Naive B cell (primary cell): Measurements from ENCODE around the gene CRX. TPM values are rescaled to one million over a fixed set of nuclear protein-coding genes. Genes with fewer than 3 reads are reported as not detected.
"Not testable (repeated sequence)": the region's sequence is repeated elsewhere in the genome, so short reads cannot be mapped to it uniquely, and the experiment has no call there.

Experiments used
- ATAC-seq, 2 donors: fragments of 150-1000 bp; cut with Tn5 transposase; 2 replicates each; pipeline ENCODE4 v1.10.0; 2021; ENCODE audit warnings: low read depth in 2 of 2, mild to moderate bottlenecking in 2 of 2, moderate library complexity in 2 of 2
- DNase-seq: peaks from one replicate; pipeline ENCODE4 v3.0.0; 2022
- H3K27ac Mint-ChIP-seq, 6 donors: one replicate each; pipeline ENCODE4 v1.8.0; 2020 to 2022; ENCODE audit warnings: mild to moderate bottlenecking in 6 of 6, mixed read lengths in 6 of 6, moderate library complexity in 5 of 6, inconsistent platforms in 2 of 6
- H3K27me3 Mint-ChIP-seq, 3 donors: one replicate each; pipeline ENCODE4 v1.8.0; 2021 to 2022; ENCODE audit warnings: mixed read lengths in 3 of 3, mild to moderate bottlenecking in 1 of 3
- H3K36me3 Mint-ChIP-seq, 2 donors: one replicate each; pipeline ENCODE4 v1.8.0; 2020 to 2022; ENCODE audit warnings: mixed read lengths in 2 of 2, inconsistent platforms in 1 of 2, mild to moderate bottlenecking in 1 of 2
- H3K4me1 Mint-ChIP-seq, 3 donors: one replicate each; pipeline ENCODE4 v1.8.0; 2020 to 2022; ENCODE audit warnings: mixed read lengths in 3 of 3, inconsistent platforms in 1 of 3, mild to moderate bottlenecking in 1 of 3, moderate library complexity in 1 of 3
- H3K4me3 Mint-ChIP-seq, 8 donors: one replicate each; pipeline ENCODE4 v1.8.0; 2020 to 2022; ENCODE audit warnings: mild to moderate bottlenecking in 8 of 8, mixed read lengths in 8 of 8, moderate library complexity in 8 of 8, inconsistent platforms in 2 of 8
- H3K9me3 Mint-ChIP-seq, 7 donors: one replicate each; pipeline ENCODE4 v1.8.0; 2020 to 2022; ENCODE audit warnings: mixed read lengths in 7 of 7, mild to moderate bottlenecking in 5 of 7, inconsistent platforms in 2 of 7, moderate library complexity in 1 of 7
- polyA plus RNA-seq, 6 donors: library from polyadenylated mRNA; unstranded; fragments of 300-500 nt; fragmentation: Illumina TruSeq; gene quantifications; one replicate each; pipeline ENCODE4 v1.2.3, GENCODE V29; 2021; ENCODE audit warnings: low read depth in 6 of 6

CRX gene
- polyA plus RNA-seq, 6 donors from 2014 or later, result not detected

DNA sequence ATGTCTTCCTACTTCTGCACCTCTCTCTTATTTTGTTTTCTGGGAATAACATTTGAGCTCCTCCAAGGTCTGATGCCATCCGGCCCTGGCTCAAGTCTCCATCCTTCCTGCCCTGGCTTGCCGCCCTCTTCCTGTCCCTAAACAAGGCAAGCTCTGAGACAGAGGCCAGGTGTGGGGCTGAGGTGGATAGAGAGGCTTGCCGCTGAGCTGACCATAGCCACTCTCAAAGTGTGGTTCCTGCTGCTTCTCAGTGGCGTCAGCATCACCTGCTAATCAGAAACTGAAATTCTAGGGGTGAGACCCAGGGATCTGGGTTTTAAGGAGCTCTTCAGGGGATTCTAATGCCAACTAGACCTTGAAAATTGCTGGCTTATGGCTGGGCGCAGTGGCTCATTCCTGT, 31.3 kb downstream of the CRX start:
- H3K27ac Mint-ChIP-seq, result no peak overlapping the region
- H3K27me3 Mint-ChIP-seq, result peaks cover 21 to 67% (median 42%) of the 10 kb centered on the region in 3 donors
- ATAC-seq (no peak), DNase-seq (no peak)
- peak overlapping the region in 1 of 8 donors; percentile 56 for H3K4me3 Mint-ChIP-seq
- peaks cover 0 to 9% (median 0%) of the 10 kb centered on the region in 3 donors for H3K4me1 Mint-ChIP-seq
- peaks cover 0 to 16% of the 10 kb centered on the region in 2 donors for H3K36me3 Mint-ChIP-seq
- H3K9me3 Mint-ChIP-seq, result peaks cover 0 to 3% (median 0%) of the 10 kb centered on the region in 7 donors

DNA sequence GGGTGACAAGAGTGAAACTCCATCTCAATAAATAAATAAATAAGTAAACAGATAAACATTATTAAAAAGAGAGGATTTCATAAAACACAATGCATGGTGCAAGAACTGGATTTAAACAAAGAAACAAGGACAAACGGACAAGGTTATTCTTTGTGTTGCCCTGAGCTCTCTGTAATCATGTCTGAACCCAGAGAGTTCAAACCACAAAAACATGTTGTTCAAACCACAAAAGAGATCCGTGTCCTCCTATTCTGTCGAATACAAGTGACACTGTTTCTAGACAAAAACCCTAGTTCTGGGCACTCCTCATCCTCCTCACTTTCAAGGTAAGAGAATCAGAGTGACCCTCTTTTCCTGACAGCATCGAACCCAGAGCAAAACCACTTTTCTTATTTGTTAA, 32.7 kb downstream of the CRX start:
- Mint-ChIP-seq H3K9me3 (peaks cover 0 to 3% (median 0%) of the 10 kb centered on the region in 7 donors), H3K27ac (no peak overlapping the region), H3K4me3 (no peak overlapping the region), H3K27me3 (peaks cover 19 to 61% (median 34%) of the 10 kb centered on the region in 3 donors), H3K36me3 (peaks cover 0 to 9% of the 10 kb centered on the region in 2 donors), H3K4me1 (peaks cover 0 to 1% (median 0%) of the 10 kb centered on the region in 3 donors)
- no peak for ATAC-seq
- no peak for DNase-seq

DNA sequence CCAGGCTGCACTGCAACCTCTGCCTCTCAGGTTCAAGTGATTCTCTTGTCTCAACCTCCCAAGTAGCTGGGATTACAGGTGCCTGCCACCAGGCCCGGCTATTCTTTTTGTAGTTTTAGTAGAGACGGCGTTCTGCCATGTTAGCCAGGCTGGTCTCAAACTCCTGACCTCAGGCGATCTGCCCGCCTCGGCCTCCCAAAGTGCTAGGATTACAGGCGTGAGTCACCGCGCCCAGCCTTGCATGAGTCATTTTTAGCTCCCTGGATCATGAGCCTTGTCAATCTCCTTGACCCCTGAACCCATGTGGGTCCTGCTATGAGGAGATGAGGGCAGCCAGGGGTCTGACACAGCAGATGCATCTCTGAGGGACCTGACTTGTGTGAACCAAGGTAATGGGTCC, 36.5 kb downstream of the CRX start:
- peaks cover 18 to 49% (median 28%) of the 10 kb centered on the region in 3 donors for H3K27me3 Mint-ChIP-seq
- not testable (repeated sequence) for H3K36me3 Mint-ChIP-seq, H3K9me3 Mint-ChIP-seq, DNase-seq, H3K4me3 Mint-ChIP-seq, H3K4me1 Mint-ChIP-seq, H3K27ac Mint-ChIP-seq, ATAC-seq

DNA sequence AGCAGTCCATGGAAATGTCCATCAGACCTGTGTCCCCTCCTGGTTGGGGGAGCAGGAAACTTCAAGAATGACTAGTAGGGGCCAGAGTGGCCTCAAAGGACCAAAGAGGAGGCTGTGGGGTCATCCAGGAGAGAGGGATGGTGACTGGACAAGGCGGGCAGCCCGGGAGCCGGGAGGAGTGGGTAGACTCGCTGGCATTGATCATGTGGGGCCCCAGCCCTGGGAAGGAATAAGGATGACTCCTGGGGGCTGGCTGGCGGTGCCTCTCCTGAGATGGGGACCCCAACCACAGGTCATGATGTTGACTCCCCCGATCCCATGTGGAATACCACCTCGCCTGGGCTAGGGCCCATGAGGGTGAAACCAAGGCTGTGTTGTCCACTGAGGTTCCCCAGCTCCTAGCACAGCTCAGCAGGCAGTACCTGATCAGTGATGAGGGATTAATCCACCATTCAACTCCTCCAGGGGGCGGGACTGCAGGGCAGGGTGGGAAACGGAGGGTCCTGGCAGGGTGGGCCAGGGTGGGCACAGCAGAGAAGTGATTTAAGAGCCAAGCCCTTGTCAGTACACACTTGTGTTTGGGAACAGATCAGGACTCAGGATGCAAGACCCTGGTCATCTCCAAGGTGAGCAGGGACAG, 37.0 kb downstream of the CRX start, which contains the start of gene TPRX2:
TSS of gene TPRX2 (plus strand) at position 590 of the 640 bp plus-strand sequence. CDS start at position 602, 12 bp downstream.
- not testable (repeated sequence) for H3K27ac Mint-ChIP-seq, H3K4me1 Mint-ChIP-seq, DNase-seq, H3K4me3 Mint-ChIP-seq, H3K36me3 Mint-ChIP-seq, H3K9me3 Mint-ChIP-seq, ATAC-seq
- peaks cover 18 to 49% (median 28%) of the 10 kb centered on the region in 3 donors for H3K27me3 Mint-ChIP-seq

DNA sequence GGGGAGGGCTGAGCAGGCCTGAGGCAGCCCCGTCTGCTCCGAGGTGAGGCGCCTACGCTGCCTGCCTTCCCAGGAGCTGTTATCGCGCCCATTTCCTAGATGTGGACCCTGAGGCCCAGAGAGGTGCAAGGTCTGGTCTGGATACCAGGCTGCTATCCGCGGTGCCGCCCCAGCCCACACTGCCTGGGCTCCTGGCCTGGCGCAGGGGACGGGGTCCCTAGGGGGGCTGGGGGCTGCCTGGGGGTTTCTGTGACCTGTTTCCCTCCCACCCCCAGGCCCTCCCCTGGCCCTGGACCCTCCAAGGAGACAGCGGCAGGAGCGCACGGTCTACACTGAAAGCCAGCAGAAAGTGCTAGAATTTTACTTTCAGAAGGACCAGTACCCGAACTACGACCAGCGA, 38.1 kb downstream of the CRX start:
- H3K36me3 Mint-ChIP-seq, DNase-seq, H3K4me3 Mint-ChIP-seq, H3K4me1 Mint-ChIP-seq, ATAC-seq, H3K9me3 Mint-ChIP-seq, H3K27ac Mint-ChIP-seq: not testable (repeated sequence)
- H3K27me3 Mint-ChIP-seq, result peaks cover 18 to 48% (median 28%) of the 10 kb centered on the region in 3 donors

DNA sequence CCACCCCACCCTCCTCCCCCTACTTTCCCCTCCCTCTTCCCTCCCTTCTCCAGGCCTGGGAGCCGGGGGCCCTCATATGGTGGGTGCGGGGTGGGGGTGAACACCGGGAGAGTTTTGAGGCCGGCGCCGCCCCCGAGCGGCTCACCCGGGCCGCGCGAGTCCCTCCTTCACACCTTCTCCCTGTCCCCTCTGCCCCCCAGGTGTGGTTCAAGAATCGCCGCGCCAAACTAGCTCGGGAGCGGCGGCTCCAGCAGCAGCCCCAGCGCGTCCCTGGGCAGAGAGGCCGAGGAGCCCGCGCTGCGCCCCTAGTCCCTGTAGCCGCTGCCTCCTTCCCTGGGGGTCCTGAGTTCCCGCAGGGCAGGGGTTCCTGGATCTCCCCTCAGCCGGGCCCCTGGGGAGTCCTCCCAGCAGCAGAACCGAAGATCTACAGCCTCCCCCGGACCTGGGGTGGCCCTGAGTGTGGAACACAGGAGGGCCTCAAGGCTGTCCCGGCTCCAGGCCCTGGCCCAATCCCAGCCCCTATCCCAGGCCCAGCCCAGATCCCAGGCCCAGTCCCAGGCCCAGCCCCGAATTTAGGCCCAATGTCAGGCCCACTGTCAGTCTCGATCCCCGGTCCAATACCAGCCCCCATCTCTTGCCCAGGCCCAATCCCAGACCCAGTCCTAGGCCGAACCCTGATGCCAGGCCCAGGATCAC, 39.0 kb downstream of the CRX start:
- peaks cover 0 to 8% of the 10 kb centered on the region in 2 donors for H3K36me3 Mint-ChIP-seq
- H3K9me3 Mint-ChIP-seq, result peaks cover 2 to 9% (median 7%) of the 10 kb centered on the region in 7 donors
- H3K27ac Mint-ChIP-seq, result no peak overlapping the region
- H3K4me3 Mint-ChIP-seq, result no peak overlapping the region
- peaks cover 0 to 4% (median 0%) of the 10 kb centered on the region in 3 donors for H3K4me1 Mint-ChIP-seq
- H3K27me3 Mint-ChIP-seq, result peaks cover 24 to 44% (median 35%) of the 10 kb centered on the region in 3 donors
- ATAC-seq (no peak), DNase-seq (no peak)

DNA sequence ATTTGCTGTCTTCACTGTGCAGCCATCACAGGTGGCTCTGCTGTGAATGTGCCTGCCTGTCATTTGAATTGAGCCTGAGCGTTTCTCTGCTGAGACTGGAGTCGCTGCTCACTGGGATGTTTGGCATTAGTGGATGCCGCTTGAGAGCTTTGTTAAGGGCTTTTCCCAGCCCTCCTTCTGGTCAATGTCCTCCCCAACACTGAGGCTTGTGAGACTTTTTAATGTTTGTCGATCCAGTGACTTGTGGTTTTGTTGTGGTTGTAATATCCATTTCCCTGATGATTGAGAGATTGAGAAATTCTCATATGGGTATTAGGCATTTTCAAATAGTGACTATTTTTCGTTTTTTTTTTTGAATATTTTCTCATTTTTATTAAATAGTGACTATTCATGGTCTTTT, 39.9 kb downstream of the CRX start:
- peaks cover 0 to 8% of the 10 kb centered on the region in 2 donors for H3K36me3 Mint-ChIP-seq
- ATAC-seq (no peak), DNase-seq (no peak)
- peak overlapping the region in 1 of 8 donors; percentile 19 for H3K4me3 Mint-ChIP-seq
- H3K27me3 Mint-ChIP-seq, result peaks cover 24 to 43% (median 35%) of the 10 kb centered on the region in 3 donors
- no peak overlapping the region for H3K27ac Mint-ChIP-seq
- H3K4me1 Mint-ChIP-seq, result peaks cover 0 to 4% (median 0%) of the 10 kb centered on the region in 3 donors
- H3K9me3 Mint-ChIP-seq, result peaks cover 2 to 9% (median 7%) of the 10 kb centered on the region in 7 donors

DNA sequence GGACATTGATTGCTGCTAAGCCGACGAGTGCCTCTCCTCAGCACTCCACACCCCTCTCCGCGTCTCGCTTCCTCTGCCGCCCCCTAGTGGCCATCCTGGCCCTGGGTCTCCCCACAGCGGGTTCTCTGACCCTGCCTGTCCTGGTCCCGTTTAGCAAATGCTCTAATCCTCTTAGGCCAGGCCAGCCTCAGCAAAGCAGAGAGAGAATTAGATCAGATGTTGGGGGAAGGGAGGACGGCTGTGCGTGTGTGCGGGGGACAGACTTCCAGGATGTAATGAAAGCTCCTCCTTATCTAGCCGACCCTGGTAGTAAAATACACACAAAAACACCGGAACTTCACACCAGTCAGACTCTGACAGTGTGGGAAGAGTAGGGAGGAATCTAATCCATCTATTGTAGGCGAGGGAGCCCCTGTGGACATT, 41.8 kb downstream of the CRX start:
- ATAC-seq, result peak; percentile 69 to 77
- Mint-ChIP-seq H3K4me1 (peaks cover 0 to 4% (median 0%) of the 10 kb centered on the region in 3 donors), H3K27me3 (peaks cover 18 to 36% (median 31%) of the 10 kb centered on the region in 3 donors), H3K4me3 (no peak overlapping the region), H3K36me3 (peaks cover 0 to 8% of the 10 kb centered on the region in 2 donors), H3K9me3 (peaks cover 2 to 9% (median 7%) of the 10 kb centered on the region in 7 donors), H3K27ac (no peak overlapping the region)
- peak; percentile 41 for DNase-seq

DNA sequence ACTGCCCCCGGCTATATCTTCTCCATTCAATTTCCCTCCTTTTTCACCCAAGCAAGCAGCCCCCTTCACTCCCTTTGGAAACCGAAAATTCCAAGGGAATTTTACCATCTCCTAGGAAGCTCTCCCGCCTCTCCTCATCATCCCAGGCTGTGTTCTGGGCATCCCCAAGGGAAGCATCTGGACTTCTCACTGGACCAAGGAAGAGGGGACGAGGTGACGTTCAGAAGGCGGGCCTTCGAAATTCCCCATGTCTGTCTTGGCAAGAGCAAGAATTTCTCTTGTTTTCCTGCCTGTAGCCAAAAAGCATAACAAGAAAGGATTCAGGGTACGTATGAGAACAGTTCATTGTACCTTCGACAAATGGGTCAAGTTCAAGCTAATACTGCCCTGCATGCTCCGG, 43.4 kb downstream of the CRX start:
- Mint-ChIP-seq H3K9me3 (peaks cover 2 to 9% (median 7%) of the 10 kb centered on the region in 7 donors), H3K4me3 (no peak overlapping the region), H3K27me3 (peaks cover 21 to 39% (median 28%) of the 10 kb centered on the region in 3 donors), H3K4me1 (peaks cover 0 to 8% (median 5%) of the 10 kb centered on the region in 3 donors), H3K27ac (peak overlapping the region in 2 of 6 donors; percentile 15 to 23), H3K36me3 (peaks cover 0 to 8% of the 10 kb centered on the region in 2 donors)
- DNase-seq (no peak), ATAC-seq (no peak)

DNA sequence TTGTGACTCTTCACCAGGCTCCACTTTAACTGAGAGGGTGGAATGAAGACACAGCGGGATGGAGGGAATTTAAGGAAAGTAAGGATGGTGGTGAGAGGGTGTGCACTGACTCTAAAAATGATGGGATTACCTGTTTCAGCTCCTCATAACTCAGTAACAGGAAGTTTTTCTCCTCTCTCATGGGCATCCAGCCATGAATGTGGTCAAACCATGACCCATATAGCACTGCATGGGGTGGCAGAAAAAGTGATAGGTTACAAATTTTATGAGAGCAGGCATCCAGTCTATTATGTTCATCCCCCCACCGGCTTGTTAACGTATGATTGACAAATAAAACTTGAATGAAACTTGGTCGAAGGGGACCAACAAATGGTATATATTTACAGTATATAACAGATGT, 57.2 kb downstream of the CRX start:
- ATAC-seq (no peak), DNase-seq (no peak)
- Mint-ChIP-seq H3K4me3 (peak overlapping the region in 1 of 8 donors; percentile 25), H3K36me3 (no peaks in the 10 kb centered on the region), H3K27ac (no peak overlapping the region), H3K9me3 (peaks cover 0 to 6% (median 4%) of the 10 kb centered on the region in 7 donors), H3K27me3 (peaks cover 16 to 41% (median 21%) of the 10 kb centered on the region in 3 donors), H3K4me1 (peaks cover 2 to 6% (median 3%) of the 10 kb centered on the region in 3 donors)

DNA sequence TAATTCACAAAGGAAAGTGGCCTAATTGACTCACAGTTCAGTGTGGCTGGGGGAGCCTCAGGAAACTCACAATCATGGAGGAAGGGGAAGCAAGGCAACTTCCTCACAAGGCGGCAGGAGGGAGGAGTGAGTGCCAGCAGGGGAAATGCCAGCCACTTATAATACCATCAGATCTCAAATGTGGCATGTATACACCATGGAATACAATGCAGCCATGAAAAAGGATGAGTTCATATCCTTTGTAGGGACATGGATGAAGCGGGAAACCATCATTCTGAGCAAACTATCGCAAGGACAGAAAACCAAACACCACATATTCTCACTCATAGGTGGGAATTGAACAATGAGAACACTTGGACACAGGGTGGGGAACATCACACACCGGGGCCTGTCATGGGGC, 57.6 kb downstream of the CRX start:
- not testable (repeated sequence) for ATAC-seq, DNase-seq, H3K4me3 Mint-ChIP-seq, H3K4me1 Mint-ChIP-seq, H3K27ac Mint-ChIP-seq, H3K36me3 Mint-ChIP-seq, H3K9me3 Mint-ChIP-seq
- peaks cover 11 to 37% (median 21%) of the 10 kb centered on the region in 3 donors for H3K27me3 Mint-ChIP-seq

DNA sequence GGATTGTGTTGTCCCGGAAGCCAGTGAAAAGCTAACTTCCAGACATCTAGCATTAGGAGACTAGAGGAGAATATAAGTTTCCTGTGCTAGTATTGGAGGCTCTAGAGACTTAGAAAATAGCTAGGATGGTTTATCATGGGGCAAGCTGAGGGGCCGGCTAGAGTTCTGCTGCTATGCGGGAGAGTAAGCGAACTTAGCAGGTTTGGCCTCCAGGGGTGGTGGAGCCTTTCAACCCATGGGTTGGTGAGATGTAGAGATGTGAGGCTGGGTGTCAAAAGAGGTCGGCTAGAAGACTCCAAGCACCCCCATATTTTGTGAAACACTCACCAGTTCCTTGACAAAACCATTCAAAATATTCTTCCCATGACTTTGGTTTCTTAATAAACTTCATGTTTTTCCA, 60.0 kb downstream of the CRX start:
- DNase-seq, result no peak
- no peak overlapping the region for H3K27ac Mint-ChIP-seq
- ATAC-seq, result no peak
- H3K36me3 Mint-ChIP-seq, result no peaks in the 10 kb centered on the region
- peaks cover 0 to 6% (median 4%) of the 10 kb centered on the region in 7 donors for H3K9me3 Mint-ChIP-seq
- H3K4me1 Mint-ChIP-seq, result peaks cover 2 to 6% (median 3%) of the 10 kb centered on the region in 3 donors
- H3K4me3 Mint-ChIP-seq, result no peak overlapping the region
- H3K27me3 Mint-ChIP-seq, result peaks cover 14 to 40% (median 29%) of the 10 kb centered on the region in 3 donors

DNA sequence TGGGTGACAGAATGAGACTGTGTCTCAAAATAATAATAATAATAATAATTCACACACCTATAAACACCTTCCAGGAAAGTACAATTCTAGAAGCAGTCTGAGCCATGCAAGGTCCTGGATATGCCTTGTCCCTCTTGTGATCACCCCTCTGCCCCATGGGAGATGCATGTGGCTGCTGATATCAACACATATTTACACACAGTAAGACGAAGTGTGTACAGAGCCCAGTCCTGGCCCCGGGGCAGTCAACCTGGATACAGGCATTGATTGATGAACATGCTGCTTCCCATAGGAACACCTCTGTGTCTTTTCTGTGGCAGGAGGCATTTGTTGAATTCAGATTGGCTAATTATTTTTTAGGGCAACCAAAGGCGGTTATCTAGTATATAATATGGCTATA, 61.2 kb downstream of the CRX start:
- Mint-ChIP-seq H3K4me3 (no peak overlapping the region), H3K27me3 (peaks cover 14 to 40% (median 32%) of the 10 kb centered on the region in 3 donors), H3K36me3 (no peaks in the 10 kb centered on the region), H3K4me1 (peaks cover 2 to 6% (median 3%) of the 10 kb centered on the region in 3 donors), H3K27ac (no peak overlapping the region), H3K9me3 (peaks cover 0 to 6% (median 4%) of the 10 kb centered on the region in 7 donors)
- no peak for DNase-seq
- no peak for ATAC-seq
